CD8-positive, alpha-beta memory T cell (primary cell): ENCODE data around the gene RHEX. TPM values are rescaled to one million over a fixed set of nuclear protein-coding genes. Genes with fewer than 3 reads are reported as not detected.

Experiments used
- CTCF ChIA-PET: fragments of 350-600 bp; sonication (Branson Sonifier 250); formaldehyde crosslinking; loops from one replicate; lab custom pipeline; 2021; ENCODE audit warnings: antibody characterized with exemption; lab: Charles Lee
- POLR2A ChIA-PET: fragments of 350-600 bp; sonication (Branson Sonifier 250); formaldehyde crosslinking; loops from one replicate; lab custom pipeline; 2021; ENCODE audit warnings: antibody characterized with exemption; lab: Charles Lee
- DNase-seq, 5 donors: peaks; one replicate each; pipeline versions ENCODE4 v3.0.0 to v3.0.0-alpha.2; 2020 to 2022; ENCODE audit warnings: mixed read lengths in 1 of 5
- H3K27ac ChIP-seq: one replicate; pipeline ENCODE4 v1.7.0; 2013; ENCODE audit warnings: low read depth, mild to moderate bottlenecking, low read length, moderate library complexity
- H3K27me3 ChIP-seq: 2 replicates; pipeline ENCODE4 v1.7.0; 2013; ENCODE audit warnings: low read length, mild to moderate bottlenecking; ENCODE audit not compliant: insufficient read depth, poor library complexity, severe bottlenecking
- H3K36me3 ChIP-seq: 2 replicates; pipeline ENCODE4 v1.7.0; 2013; ENCODE audit warnings: mild to moderate bottlenecking, low read length, moderate library complexity; ENCODE audit not compliant: insufficient read depth
- H3K4me1 ChIP-seq: 2 replicates; pipeline ENCODE4 v1.7.0; 2013; ENCODE audit warnings: mild to moderate bottlenecking, low read length, moderate library complexity; ENCODE audit not compliant: insufficient read depth
- H3K4me3 ChIP-seq: 2 replicates; pipeline ENCODE4 v1.7.0; 2013; ENCODE audit warnings: mild to moderate bottlenecking, low read length
- H3K9me3 ChIP-seq: 2 replicates; pipeline ENCODE4 v1.7.0; 2013; ENCODE audit warnings: mild to moderate bottlenecking, low read length
- H3K27ac Mint-ChIP-seq, 8 donors: one replicate each; pipeline ENCODE4 v1.8.0; 2020 to 2021; ENCODE audit warnings: mixed read lengths in 8 of 8, mild to moderate bottlenecking in 6 of 8, inconsistent platforms in 3 of 8, moderate library complexity in 3 of 8
- H3K27me3 Mint-ChIP-seq, 2 donors: one replicate each; pipeline ENCODE4 v1.8.0; 2020 to 2021; ENCODE audit warnings: mixed read lengths in 2 of 2, mild to moderate bottlenecking in 1 of 2, moderate library complexity in 1 of 2
- H3K36me3 Mint-ChIP-seq, 3 donors: one replicate each; pipeline ENCODE4 v1.8.0; 2020 to 2021; ENCODE audit warnings: mixed read lengths in 3 of 3, inconsistent platforms in 1 of 3, mild to moderate bottlenecking in 1 of 3
- H3K4me1 Mint-ChIP-seq, 3 donors: one replicate each; pipeline ENCODE4 v1.8.0; 2020 to 2021; ENCODE audit warnings: mixed read lengths in 3 of 3, inconsistent platforms in 1 of 3, mild to moderate bottlenecking in 1 of 3
- H3K4me3 Mint-ChIP-seq, 7 donors: one replicate each; pipeline ENCODE4 v1.8.0; 2020 to 2021; ENCODE audit warnings: mixed read lengths in 7 of 7, mild to moderate bottlenecking in 6 of 7, moderate library complexity in 4 of 7, inconsistent platforms in 2 of 7
- H3K9me3 Mint-ChIP-seq, 5 donors: one replicate each; pipeline ENCODE4 v1.8.0; 2020 to 2022; ENCODE audit warnings: mixed read lengths in 5 of 5, mild to moderate bottlenecking in 3 of 5, moderate library complexity in 2 of 5, inconsistent platforms in 1 of 5
- polyA plus RNA-seq: library from polyadenylated mRNA; unstranded; fragments of 300-500 nt; fragmentation: Illumina TruSeq; gene quantifications from one replicate; pipeline ENCODE4 v1.2.3, GENCODE V29; 2021
- total RNA-seq, 2 experiments: library from RNA; stranded (reverse); gene quantifications; one replicate each; pipeline ENCODE4 v1.2.3, GENCODE V29; 2021

Gene RHEX
- total and polyA plus RNA-seq, 3 experiments from 2014 or later: not detected

DNA sequence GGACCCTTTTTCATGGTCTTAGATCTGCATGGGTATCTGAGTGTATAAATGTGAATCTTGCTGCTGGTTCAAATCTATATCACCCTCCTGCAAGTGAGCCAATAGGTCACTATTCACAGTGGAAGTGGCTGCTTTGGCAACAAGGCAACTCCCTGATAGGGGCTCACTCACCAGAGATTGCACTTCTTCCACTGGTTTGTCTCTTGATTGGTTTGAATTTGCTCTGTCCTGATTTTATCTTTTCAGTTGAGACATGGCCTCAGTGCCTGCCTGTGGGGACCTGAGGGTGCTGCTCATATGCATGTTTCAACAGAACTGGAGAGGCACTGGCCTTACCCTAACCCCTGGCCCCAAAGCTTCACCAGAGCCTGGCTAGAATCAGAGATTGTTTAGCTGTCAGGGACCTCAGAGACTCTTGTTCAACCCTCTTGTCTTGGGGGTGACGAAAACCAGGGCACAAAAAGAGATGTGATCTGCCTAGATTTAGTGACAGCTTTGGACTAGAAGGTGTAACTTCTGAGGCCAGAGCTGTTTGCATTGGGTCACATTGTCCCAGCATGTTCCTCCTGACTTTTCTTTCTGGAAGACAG is 47.3 kb downstream of the RHEX start:
- peaks cover 0 to 1% (median 0%) of the 10 kb centered on the region in 3 donors for H3K4me1 Mint-ChIP-seq
- ChIA-PET CTCF (interaction anchor here (1.7 kb wide), 1 partner anchor 70 kb away, joined by 4 read pairs; no protein-coding TSS in a partner anchor), POLR2A (no interaction called here)
- peaks cover 13 to 57% of the 10 kb centered on the region in 2 donors for H3K27me3 Mint-ChIP-seq
- H3K36me3 Mint-ChIP-seq: no peaks in the 10 kb centered on the region
- no peaks in the 10 kb centered on the region for H3K9me3 Mint-ChIP-seq
- H3K4me3 Mint-ChIP-seq: no peak overlapping the region
- Histone ChIP-seq H3K4me1 (no peaks in the 10 kb centered on the region), H3K4me3 (no peak overlapping the region), H3K9me3 (no peaks in the 10 kb centered on the region), H3K27me3 (no peaks in the 10 kb centered on the region), H3K27ac (no peak overlapping the region), H3K36me3 (no peaks in the 10 kb centered on the region)
- no peak for DNase-seq
- H3K27ac Mint-ChIP-seq: no peak overlapping the region

DNA sequence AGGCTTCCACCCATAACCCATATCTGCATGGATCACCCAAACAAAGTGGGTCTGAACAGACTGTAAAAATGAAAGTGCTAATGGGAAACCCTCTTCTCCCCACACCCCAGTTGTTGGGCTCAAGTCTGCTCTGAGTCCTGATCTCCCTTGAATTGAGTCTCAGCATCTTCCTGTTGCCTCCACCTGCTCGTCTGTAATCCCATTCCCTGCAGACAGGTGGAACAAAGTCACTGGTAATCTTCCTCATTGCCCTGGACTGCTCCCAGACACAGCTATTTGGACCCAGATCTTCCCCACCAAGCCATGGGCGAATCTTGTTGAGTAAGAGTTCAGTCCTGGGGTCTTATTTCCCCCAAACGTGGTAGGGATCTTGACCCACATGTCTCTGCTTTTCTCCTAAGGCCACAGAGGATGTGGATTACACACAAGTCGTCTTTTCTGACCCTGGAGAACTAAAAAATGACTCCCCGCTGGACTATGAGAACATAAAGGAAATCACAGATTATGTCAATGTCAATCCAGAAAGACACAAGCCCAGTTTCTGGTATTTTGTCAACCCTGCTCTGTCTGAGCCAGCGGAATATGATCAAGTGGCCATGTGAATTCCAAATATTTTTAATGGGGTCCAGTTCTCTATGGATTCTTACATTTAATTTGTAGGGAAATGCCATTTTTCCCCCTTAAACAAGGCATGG is 48.5 kb downstream of the RHEX start:
- H3K27ac ChIP-seq: no peak overlapping the region
- no peaks in the 10 kb centered on the region for H3K36me3 ChIP-seq
- H3K9me3 ChIP-seq: no peaks in the 10 kb centered on the region
- H3K36me3 Mint-ChIP-seq: no peaks in the 10 kb centered on the region
- H3K9me3 Mint-ChIP-seq: no peaks in the 10 kb centered on the region
- ChIA-PET POLR2A (no interaction called here), CTCF (interaction anchor here (1.7 kb wide), 1 partner anchor 71 kb away, joined by 4 read pairs; no protein-coding TSS in a partner anchor)
- no peaks in the 10 kb centered on the region for H3K4me1 ChIP-seq
- H3K4me3 Mint-ChIP-seq: no peak overlapping the region
- H3K4me1 Mint-ChIP-seq: peaks cover 0 to 1% (median 0%) of the 10 kb centered on the region in 3 donors
- H3K27ac Mint-ChIP-seq: no peak overlapping the region
- H3K27me3 ChIP-seq: no peaks in the 10 kb centered on the region
- H3K4me3 ChIP-seq: no peak overlapping the region
- peaks cover 13 to 51% of the 10 kb centered on the region in 2 donors for H3K27me3 Mint-ChIP-seq
- DNase-seq: no peak

DNA sequence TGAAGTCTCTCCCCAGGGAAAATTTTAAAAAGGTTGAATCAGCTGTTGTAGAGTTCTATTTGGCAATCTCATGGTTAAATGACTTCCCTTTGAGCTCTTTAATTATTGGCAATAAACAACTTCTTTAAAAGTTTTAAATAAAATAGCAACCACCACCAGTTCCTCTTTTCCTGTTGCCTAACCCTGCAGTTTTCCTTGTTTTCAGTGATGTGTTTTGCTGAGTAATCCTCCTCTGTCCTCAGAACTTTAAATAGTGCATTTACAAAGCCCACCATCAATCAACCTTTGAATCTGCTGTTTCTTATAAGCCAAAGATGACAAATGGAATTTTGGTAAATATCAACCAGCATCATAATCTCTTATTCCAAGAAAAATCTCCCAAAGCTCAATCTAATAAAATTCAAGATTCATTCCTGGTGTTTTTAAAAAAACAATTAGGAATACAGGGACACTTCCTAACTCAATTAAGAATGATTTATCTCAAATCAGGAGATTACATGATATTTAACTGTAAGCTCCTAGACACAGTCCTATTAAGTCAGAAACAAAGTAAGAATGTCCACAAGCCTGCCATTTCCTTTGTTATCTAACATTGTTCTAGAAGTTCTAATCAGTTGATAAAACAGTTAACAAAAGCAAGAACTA is 49.4 kb downstream of the RHEX start:
- POLR2A ChIA-PET: no interaction called here
- peaks cover 0 to 1% (median 0%) of the 10 kb centered on the region in 3 donors for H3K4me1 Mint-ChIP-seq
- Histone ChIP-seq H3K9me3 (no peaks in the 10 kb centered on the region), H3K27ac (no peak overlapping the region), H3K36me3 (no peaks in the 10 kb centered on the region), H3K27me3 (no peaks in the 10 kb centered on the region), H3K4me3 (no peak overlapping the region), H3K4me1 (no peaks in the 10 kb centered on the region)
- no peaks in the 10 kb centered on the region for H3K9me3 Mint-ChIP-seq
- DNase-seq: no peak
- H3K4me3 Mint-ChIP-seq: no peak overlapping the region
- peak overlapping the region in 1 of 8 donors; percentile 52 for H3K27ac Mint-ChIP-seq
- CTCF ChIA-PET: interaction anchor here (1.5 kb wide), 1 partner anchor 72 kb away, joined by 4 read pairs; no protein-coding TSS in a partner anchor
- H3K27me3 Mint-ChIP-seq: peaks cover 9 to 44% of the 10 kb centered on the region in 2 donors
- H3K36me3 Mint-ChIP-seq: no peaks in the 10 kb centered on the region

DNA sequence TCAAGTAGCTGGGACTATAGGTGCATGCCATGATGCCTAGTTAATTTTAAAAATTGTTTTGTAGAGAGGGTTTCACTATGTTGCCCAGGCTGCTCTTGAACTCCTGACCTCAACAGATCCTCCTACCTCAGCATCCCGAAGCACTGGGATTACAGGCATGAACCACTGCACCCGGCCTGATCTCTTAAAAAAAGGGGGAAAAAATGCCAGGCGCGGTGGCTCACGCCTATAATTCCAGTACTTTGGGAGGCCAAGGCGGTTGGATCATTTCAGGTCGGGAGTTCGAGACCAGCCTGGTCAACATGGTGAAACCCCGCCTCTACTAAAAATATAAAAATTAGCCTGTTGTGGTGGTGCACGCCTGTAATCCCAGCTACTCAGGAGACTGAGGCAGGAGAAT is 51.0 kb downstream of the RHEX start:
- Mint-ChIP-seq H3K4me3 (no peak overlapping the region), H3K36me3 (no peaks in the 10 kb centered on the region), H3K9me3 (no peaks in the 10 kb centered on the region), H3K4me1 (peaks cover 0 to 1% (median 0%) of the 10 kb centered on the region in 3 donors), H3K27ac (no peak overlapping the region), H3K27me3 (peaks cover 9 to 31% of the 10 kb centered on the region in 2 donors)
- H3K36me3 ChIP-seq: no peaks in the 10 kb centered on the region
- H3K4me1 ChIP-seq: no peaks in the 10 kb centered on the region
- no peak overlapping the region for H3K4me3 ChIP-seq
- ChIA-PET CTCF (interaction anchor here (1.4 to 1.5 kb wide), 2 partner anchors 9 to 73 kb away, joined by 4 read pairs; no protein-coding TSS in a partner anchor), POLR2A (no interaction called here)
- H3K27ac ChIP-seq: no peak overlapping the region
- no peak for DNase-seq
- no peaks in the 10 kb centered on the region for H3K27me3 ChIP-seq
- H3K9me3 ChIP-seq: no peaks in the 10 kb centered on the region

DNA sequence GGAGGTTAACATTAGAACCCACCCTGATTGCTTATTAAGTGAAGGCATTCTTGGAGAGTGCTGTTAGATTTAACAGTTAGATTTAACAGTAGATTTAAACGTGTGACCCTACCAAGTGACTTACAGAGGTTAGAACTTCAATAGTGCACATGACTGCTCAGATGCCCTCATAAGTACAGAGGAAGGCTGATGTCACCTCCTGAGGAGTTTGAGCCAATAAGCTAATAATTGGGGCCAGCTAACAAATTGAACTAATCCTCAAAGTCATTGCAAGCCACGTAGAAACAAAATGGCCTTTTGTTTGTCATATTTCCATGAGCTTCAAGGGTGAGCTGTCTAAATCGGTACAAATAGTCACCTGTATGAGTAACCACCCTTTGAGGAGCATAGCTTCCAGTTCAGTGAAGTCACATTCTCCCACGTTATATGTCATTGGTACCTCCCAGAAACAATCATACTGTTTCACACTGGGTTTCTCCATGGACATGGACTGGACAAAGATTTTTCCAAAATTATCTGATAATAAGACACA is 52.6 kb downstream of the RHEX start:
- Histone ChIP-seq H3K4me1 (no peaks in the 10 kb centered on the region), H3K9me3 (no peaks in the 10 kb centered on the region), H3K27me3 (no peaks in the 10 kb centered on the region), H3K27ac (no peak overlapping the region), H3K36me3 (no peaks in the 10 kb centered on the region), H3K4me3 (no peak overlapping the region)
- no peaks in the 10 kb centered on the region for H3K36me3 Mint-ChIP-seq
- ChIA-PET POLR2A (no interaction called here), CTCF (interaction anchor here (0.6 to 1.9 kb wide), 9 partner anchors 8 to 606 kb away, joined by 3 to 8 read pairs (median 5); partner anchors contain the start of gene RAB29)
- H3K27ac Mint-ChIP-seq: no peak overlapping the region
- peaks cover 0 to 1% (median 0%) of the 10 kb centered on the region in 3 donors for H3K4me1 Mint-ChIP-seq
- H3K27me3 Mint-ChIP-seq: peaks cover 6 to 18% of the 10 kb centered on the region in 2 donors
- H3K4me3 Mint-ChIP-seq: no peak overlapping the region
- H3K9me3 Mint-ChIP-seq: no peaks in the 10 kb centered on the region
- DNase-seq: no peak

DNA sequence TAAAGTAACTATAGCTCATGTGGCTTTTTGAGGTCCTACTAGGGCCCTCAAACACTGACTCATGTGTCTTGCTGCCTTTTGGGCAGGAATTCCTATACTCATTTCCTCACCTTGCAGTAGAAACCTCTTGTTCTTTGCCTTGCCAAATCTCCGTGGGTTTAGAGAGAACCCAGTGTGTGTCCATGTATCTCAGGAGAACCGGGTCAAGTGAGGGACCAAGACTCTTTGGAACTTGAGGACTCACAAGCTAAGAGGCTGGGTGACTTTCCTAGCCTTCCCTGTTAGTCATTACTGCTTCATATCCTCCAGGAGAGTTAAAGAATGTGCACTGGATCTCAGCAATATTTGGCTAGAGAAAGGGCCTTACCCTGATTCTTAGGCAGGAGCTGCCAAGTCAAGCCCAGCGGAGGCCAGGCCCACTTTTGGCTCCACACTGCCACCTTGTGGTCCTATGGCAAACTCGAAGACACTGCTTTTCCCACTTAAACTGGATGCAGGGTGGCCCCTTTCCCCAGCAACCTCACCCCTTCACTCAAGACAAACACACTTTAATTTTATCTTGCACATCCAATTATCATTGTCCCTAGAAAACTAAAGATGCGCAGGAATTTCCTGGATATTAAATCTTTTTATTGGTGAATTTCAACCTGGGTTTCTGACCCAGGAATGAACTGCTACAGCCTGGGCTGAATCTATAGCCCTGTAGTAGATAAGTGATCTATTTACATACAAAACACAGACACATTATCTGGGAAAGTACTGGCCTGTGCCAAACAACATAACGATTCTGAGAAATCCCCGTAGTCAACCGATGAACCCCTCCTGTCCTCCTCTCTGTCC is 53.6 kb downstream of the RHEX start:
- H3K36me3 Mint-ChIP-seq: no peaks in the 10 kb centered on the region
- no peak overlapping the region for H3K4me3 Mint-ChIP-seq
- peaks cover 3 to 9% of the 10 kb centered on the region in 2 donors for H3K27me3 Mint-ChIP-seq
- H3K4me1 Mint-ChIP-seq: peaks cover 0 to 1% (median 0%) of the 10 kb centered on the region in 3 donors
- DNase-seq: peak; percentile 53 to 75 (median 61)
- Histone ChIP-seq H3K4me3 (no peak overlapping the region), H3K27ac (no peak overlapping the region), H3K36me3 (no peaks in the 10 kb centered on the region), H3K4me1 (no peaks in the 10 kb centered on the region), H3K27me3 (no peaks in the 10 kb centered on the region), H3K9me3 (no peaks in the 10 kb centered on the region)
- no peaks in the 10 kb centered on the region for H3K9me3 Mint-ChIP-seq
- POLR2A ChIA-PET: no interaction called here
- H3K27ac Mint-ChIP-seq: no peak overlapping the region
- CTCF ChIA-PET: interaction anchor here (0.6 to 1.9 kb wide), 19 partner anchors 8 to 605 kb away, joined by 3 to 11 read pairs (median 3); partner anchors contain the start of gene RAB29

DNA sequence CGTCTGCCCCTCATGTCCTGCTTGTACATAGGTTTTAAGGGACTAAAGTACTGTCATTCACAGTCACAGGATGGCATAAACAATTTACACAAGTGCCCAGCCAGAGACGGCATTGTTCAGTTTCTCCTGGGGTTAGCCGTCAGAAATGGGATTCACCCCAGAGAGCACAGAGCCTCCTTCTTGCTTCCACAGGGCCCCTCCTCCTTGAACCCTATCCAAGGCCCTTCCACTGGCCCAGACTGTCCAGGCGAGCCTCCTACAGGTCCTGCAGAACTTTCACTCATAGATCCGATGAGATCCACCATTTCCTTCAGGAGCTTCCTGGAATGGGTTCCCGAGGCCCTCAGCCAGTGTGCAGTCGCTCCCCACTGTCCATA is 54.2 kb downstream of the RHEX start:
- no peak overlapping the region for H3K4me3 Mint-ChIP-seq
- no peak overlapping the region for H3K27ac Mint-ChIP-seq

More for the DNA sequence above, 54.2 kb downstream of the RHEX start:
- Mint-ChIP-seq H3K9me3 (no peaks in the 10 kb centered on the region), H3K4me1 (peaks cover 0 to 1% (median 0%) of the 10 kb centered on the region in 3 donors), H3K36me3 (no peaks in the 10 kb centered on the region), H3K27me3 (peaks cover 3 to 4% of the 10 kb centered on the region in 2 donors)
- ChIA-PET CTCF (interaction anchor here (0.8 to 1.9 kb wide), 9 partner anchors 9 to 449 kb away, joined by 3 to 11 read pairs (median 3); no protein-coding TSS in a partner anchor), POLR2A (no interaction called here)
- Histone ChIP-seq H3K4me3 (no peak overlapping the region), H3K4me1 (no peaks in the 10 kb centered on the region), H3K27me3 (no peaks in the 10 kb centered on the region), H3K36me3 (no peaks in the 10 kb centered on the region), H3K27ac (no peak overlapping the region), H3K9me3 (no peaks in the 10 kb centered on the region)
- no peak for DNase-seq
